GM12878 (cell line): ENCODE results near the gene AKR1B1. TPM values are rescaled to one million over a fixed set of nuclear protein-coding genes. Genes with fewer than 3 reads are reported as not detected.

Experiments
- ATAC-seq: fragments of 200-7000 bp; cut with Tn5 transposase; 3 replicates; pipeline ENCODE4 v1.9.1; 2020; ENCODE audit warnings: mild to moderate bottlenecking, moderate library complexity
- BruUV-seq: library from RNA; stranded (reverse); fragments of 400-500 nt; replicated peaks from 2 replicates; lab custom pipeline; 2021; lab: Mats Ljungman, UMichigan
- CTCF ChIA-PET: fragments of 300-600 bp; sonication (Branson Sonifier 250); formaldehyde crosslinking; extraction: SDS; loops from one replicate; lab custom pipeline; 2021; ENCODE audit warnings: inconsistent platforms; lab: Yijun Ruan, JAX
- POLR2A ChIA-PET: fragments of 350-600 bp; formaldehyde crosslinking; extraction: SDS; loops from one replicate; lab custom pipeline; 2021; ENCODE audit warnings: inconsistent platforms; lab: Charles Lee
- RAD21 ChIA-PET: fragments of 300-600 bp; sonication (Branson Sonifier 250); formaldehyde crosslinking; loops from one replicate; lab custom pipeline; 2023; ENCODE audit warnings: antibody characterized with exemption; ENCODE audit not compliant: unreplicated experiment; lab: Charles Lee
- SMC1A ChIA-PET: fragments of 300-600 bp; sonication (Branson Sonifier 250); formaldehyde crosslinking; loops from one replicate; lab custom pipeline; 2023; ENCODE audit not compliant: unreplicated experiment, uncharacterized antibody; lab: Charles Lee
- DNase-seq: peaks from one replicate; pipeline ENCODE4 v3.0.0-alpha.2; 2011; ENCODE audit warnings: low read depth, low spot score
- FAIRE-seq: peaks from 3 replicates; lab custom pipeline; 2011; peaks lifted over from hg19 to GRCh38; lab: Jason Lieb, UNC
- H2AFZ ChIP-seq: 2 replicates; pipeline ENCODE4 v1.6.0; 2011; ENCODE audit warnings: low read depth, low read length, control low read depth; ENCODE audit not compliant: control insufficient read depth
- H3K27ac ChIP-seq: 2 replicates; pipeline ENCODE4 v1.5.1; 2011; ENCODE audit warnings: control low read depth; ENCODE audit not compliant: control insufficient read depth, insufficient read depth
- H3K27me3 ChIP-seq, 2 experiments: replicated peaks in 1 of 2; 2 replicates each; pipeline versions ENCODE4 v1.6.0 to v1.6.1; 2011; ENCODE audit warnings: low read length in 1 of 2; ENCODE audit not compliant: control insufficient read depth in 2 of 2, insufficient read depth in 2 of 2
- H3K36me3 ChIP-seq, 2 experiments: 2 replicates each; pipeline ENCODE4 v1.5.1; 2011; ENCODE audit warnings: low read length in 1 of 2; ENCODE audit not compliant: control insufficient read depth in 2 of 2, insufficient read depth in 2 of 2
- H3K4me1 ChIP-seq: 2 replicates; pipeline ENCODE4 v1.6.1; 2011; ENCODE audit warnings: mild to moderate bottlenecking, low read length, moderate library complexity, mixed read lengths; ENCODE audit not compliant: control insufficient read depth, insufficient read depth
- H3K4me2 ChIP-seq: 2 replicates; pipeline ENCODE4 v1.6.0; 2011; ENCODE audit warnings: control low read depth; ENCODE audit not compliant: control insufficient read depth, insufficient read depth
- H3K4me3 ChIP-seq: fragments of 200-600 bp; sonication (generic); 2 replicates; pipeline ENCODE4 v1.5.1; 2016
- H3K79me2 ChIP-seq: 2 replicates; pipeline ENCODE4 v1.6.0; 2011; ENCODE audit warnings: low read length; ENCODE audit not compliant: control insufficient read depth, insufficient read depth
- H3K9ac ChIP-seq: 2 replicates; pipeline ENCODE4 v1.8.0; 2011; ENCODE audit warnings: low read length, control low read depth, mixed read lengths; ENCODE audit not compliant: control insufficient read depth, insufficient read depth
- H3K9me3 ChIP-seq: replicated peaks from 3 replicates; pipeline ENCODE4 v1.5.1; 2011; ENCODE audit warnings: mild to moderate bottlenecking, low read length; ENCODE audit not compliant: control insufficient read depth, insufficient read depth
- H4K20me1 ChIP-seq: 2 replicates; pipeline ENCODE4 v1.6.0; 2011; ENCODE audit not compliant: control insufficient read depth, insufficient read depth
- E2F4 ChIP-seq: IDR thresholded peaks from 2 replicates; pipeline ENCODE4 v1.6.1; 2012; ENCODE audit warnings: low read depth, low read length, improper control_type of control experiment
- FOS ChIP-seq: IDR thresholded peaks from 3 replicates; pipeline ENCODE4 v1.6.1; 2011; ENCODE audit warnings: borderline replicate concordance; ENCODE audit not compliant: insufficient read length; ENCODE audit errors: extremely low read depth
- JUND ChIP-seq: IDR thresholded peaks from 2 replicates; pipeline ENCODE4 v1.6.1; 2012; ENCODE audit warnings: low read depth, mild to moderate bottlenecking, low read length, improper control_type of control experiment, moderate library complexity
- KLF5 ChIP-seq: fragments of 450-650 bp; IDR thresholded peaks from 2 replicates; pipeline ENCODE4 v1.6.1; 2014; ENCODE audit warnings: mild to moderate bottlenecking; ENCODE audit not compliant: partially characterized antibody
- MTA3 ChIP-seq: IDR thresholded peaks from 2 replicates; pipeline ENCODE4 v1.6.1; 2012; ENCODE audit warnings: low read length, inconsistent platforms, borderline replicate concordance
- MXI1 ChIP-seq: fragments of 150-350 bp; IDR thresholded peaks from 2 replicates; pipeline ENCODE4 v1.6.1; 2011; ENCODE audit warnings: low read depth, mild to moderate bottlenecking, inconsistent platforms, low read length, improper control_type of control experiment
- NFYA ChIP-seq: IDR thresholded peaks from 2 replicates; pipeline ENCODE4 v1.6.1; 2011; ENCODE audit warnings: low read depth, mild to moderate bottlenecking, low read length, improper control_type of control experiment, borderline replicate concordance
- NKRF ChIP-seq: fragments of 450-650 bp; conservative IDR thresholded peaks from 2 replicates; pipeline ENCODE4 v1.6.1; 2017; ENCODE audit warnings: mild to moderate bottlenecking, moderate library complexity
- PKNOX1 ChIP-seq: fragments of 450-650 bp; IDR thresholded peaks from 2 replicates; pipeline ENCODE4 v1.6.1; 2016; ENCODE audit warnings: mild to moderate bottlenecking
- RB1 ChIP-seq: fragments of 450-650 bp; formaldehyde crosslinking; IDR thresholded peaks from 2 replicates; pipeline ENCODE4 v1.6.1; 2017; ENCODE audit warnings: mild to moderate bottlenecking, borderline replicate concordance
- RFX5 ChIP-seq: IDR thresholded peaks from 2 replicates; pipeline ENCODE4 v1.6.1; 2011; ENCODE audit warnings: low read depth, low read length, improper control_type of control experiment
- SP1 ChIP-seq: IDR thresholded peaks from one replicate; pipeline ENCODE4 v1.6.1; 2011; ENCODE audit warnings: low read depth, low read length
- SREBF2 ChIP-seq: IDR thresholded peaks from 2 replicates; pipeline ENCODE4 v1.6.1; 2012; ENCODE audit warnings: mild to moderate bottlenecking, low read length
- TCF3 ChIP-seq: IDR thresholded peaks from 2 replicates; pipeline ENCODE4 v1.6.1; 2012; ENCODE audit warnings: low read depth, mild to moderate bottlenecking, low read length, borderline replicate concordance; ENCODE audit not compliant: insufficient read depth
- ZBTB40 ChIP-seq: fragments of 450-650 bp; IDR thresholded peaks from 2 replicates; pipeline ENCODE4 v1.6.1; 2016; ENCODE audit warnings: mild to moderate bottlenecking, moderate library complexity, borderline replicate concordance
- ZNF274 ChIP-seq: IDR thresholded peaks from one replicate; pipeline ENCODE4 v1.8.0; 2011; ENCODE audit not compliant: insufficient read length, insufficient read depth
- ZSCAN29 ChIP-seq: fragments of 450-650 bp; IDR thresholded peaks from 2 replicates; pipeline ENCODE4 v1.6.1; 2017; ENCODE audit warnings: mild to moderate bottlenecking, moderate library complexity
- WGBS: methylation state at CpG from one replicate; pipeline ENCODE4 v1.1.6; 2016; ENCODE audit warnings: low lambda C conversion rate; ENCODE audit not compliant: insufficient replicate concordance, insufficient coverage; ENCODE audit errors: missing lambda C conversion rate; 5-methylcytosine and 5-hydroxymethylcytosine counted together
- in situ Hi-C: fragments of 300-500 bp; cut with MboI; formaldehyde crosslinking; loops from 9 replicates; pipeline ENCODE4 v1.14.3; 2018; ENCODE audit warnings: mixed read lengths
- intact Hi-C: fragments of 100-400 bp; cut with micrococcal nuclease; formaldehyde crosslinking; loops from one replicate; pipeline ENCODE4 v1.14.2; 2022; ENCODE audit not compliant: unreplicated experiment
- polyA plus RNA-seq, 11 experiments: library from polyadenylated mRNA; depleted of rRNA in 4 of 11; unstranded in 6 of 11; stranded (reverse) in 5 of 11; fragments of >200 nt; fragmentation: Nextera tagmentation in 4 of 11; fragmentation: Illumina TruSeq in 1 of 11; extraction: Ambion mirVana in 4 of 11; extraction: Trizol in 1 of 11; gene quantifications; 1 replicate in 1 of 11; 2 replicates in 10 of 11; pipeline versions ENCODE4 v1.2.1 to v1.2.3, GENCODE V29; 2011 to 2016; ENCODE audit warnings: inconsistent platforms in 2 of 11, missing spikeins in 2 of 11, low read depth in 1 of 11
- total RNA-seq, 4 experiments: library from RNA; depleted of rRNA in 3 of 4; stranded (reverse); fragments of >200 nt in 3 of 4; fragmentation: Illumina TruSeq in 1 of 4; extraction: Trizol in 1 of 4; gene quantifications; 2 replicates each; pipeline versions ENCODE4 v1.2.1 to v1.2.3, GENCODE V29; 2013 to 2021

Gene AKR1B1
- total and polyA plus RNA-seq, 10 of the 15 experiments (the other 5 are each of a cell fraction or from before 2014, with no cell fraction given) = 40.4 to 252 (median 156) TPM

GRCh38 chr7:134447383-134447782, 11.5 kb downstream of the AKR1B1 start:
- ChIA-PET RAD21 (no interaction called here), POLR2A (no interaction called here), CTCF (interaction anchor here (1.0 to 2.1 kb wide), 2 partner anchors 15 to 67 kb away, joined by 4 to 6 read pairs; no protein-coding TSS in a partner anchor), SMC1A (no interaction called here)
- Histone ChIP-seq H3K9me3 (no peaks in the 10 kb centered on the region), H3K4me3 (no peak overlapping the region), H3K4me1 (no peaks in the 10 kb centered on the region), H3K79me2 (no peaks in the 10 kb centered on the region), H3K36me3 (peaks cover 20 to 27% of the 10 kb centered on the region in 2 experiments; a peak in 3 of 4 replicates), H3K4me2 (no peak overlapping the region), H3K27me3 (no peaks in the 10 kb centered on the region), H2AFZ (no peak overlapping the region), H4K20me1 (no peaks in the 10 kb centered on the region), H3K27ac (no peak overlapping the region), H3K9ac (no peak overlapping the region)
- intact Hi-C loops (no loop called here), in situ Hi-C loops (no loop called here)
- WGBS = 98% methylated on average over 9 of the region's 9 CpGs
- FAIRE-seq (no peak), ATAC-seq (no peak), DNase-seq (no peak)
- no TSS peak for BruUV-seq
- TF ChIP-seq TCF3 (no peak), ZBTB40 (no peak), NFYA (no peak), MXI1 (no peak), JUND (no peak), RB1 (no peak), E2F4 (no peak), SP1 (no peak), KLF5 (no peak), PKNOX1 (no peak), ZNF274 (no peak), NKRF (no peak), MTA3 (no peak), RFX5 (no peak), SREBF2 (no peak), FOS (no peak), ZSCAN29 (no peak)
